ENCODE results near the gene ADAMTSL2. TPM values are rescaled to one million over a fixed set of nuclear protein-coding genes. Genes with fewer than 3 reads are reported as not detected.

The ADAMTSL2 gene
- total and polyA plus RNA-seq, 2 of the 13 experiments (the other 11 are each of a cell fraction or from before 2014, with no cell fraction given) = 1.9 to 3.8 TPM

GRCh38 chr9:133605856-133606707 is 71.6 kb downstream of the ADAMTSL2 start:
- no peak for FAIRE-seq
- no peak for DNase-seq (ENCODE audit: low spot score)
- H3K79me2 ChIP-seq (ENCODE audit: insufficient read depth, low read length) = no peaks in the 10 kb centered on the region
- 26% methylated on average over 8 of the region's 16 CpGs for WGBS (ENCODE audit: low lambda C conversion rate)
- CTCF ChIA-PET (ENCODE audit: low intra/inter-chr PET ratio, low total read pairs) = no interaction called here
- no TSS peak for BruUV-seq (replicated peaks)
- H3K36me3 ChIP-seq (replicated peaks in 1 of 2; ENCODE audit: control insufficient read depth in 1 of 2, insufficient read depth in 2 of 2, low read length in 2 of 2) = no peaks in the 10 kb centered on the region
- no peak for TF ChIP-seq MXD4 (CRISPR knock-in tag; IDR thresholded peaks at IDR 0.05)
- TF ChIP-seq ZNF180 (CRISPR knock-in tag; IDR thresholded peaks at IDR 0.05; ENCODE audit: borderline replicate concordance, low read depth) = no peak
- no peak for TF ChIP-seq GATAD2A (CRISPR knock-in tag; IDR thresholded peaks at IDR 0.05)
- no peak for TF ChIP-seq RARA (CRISPR knock-in tag; IDR thresholded peaks at IDR 0.05)
- TF ChIP-seq ZNF713 (CRISPR knock-in tag; IDR thresholded peaks at IDR 0.05) = no peak
- TF ChIP-seq ZIK1 (CRISPR knock-in tag; IDR thresholded peaks at IDR 0.05; ENCODE audit: borderline replicate concordance, low read depth) = no peak
- no peak for TF ChIP-seq ZSCAN25 (CRISPR knock-in tag; IDR thresholded peaks at IDR 0.05)
- no peak for TF ChIP-seq ZSCAN31 (CRISPR knock-in tag; IDR thresholded peaks at IDR 0.05; ENCODE audit: low read depth)
- no peak for TF ChIP-seq NR1H2 (CRISPR knock-in tag; IDR thresholded peaks at IDR 0.05; ENCODE audit: borderline replicate concordance, low read depth)
- no peak for TF ChIP-seq KLF6 (CRISPR knock-in tag; IDR thresholded peaks at IDR 0.05)
- no peak for TF ChIP-seq HOXA9 (CRISPR knock-in tag; IDR thresholded peaks at IDR 0.05; ENCODE audit: borderline replicate concordance)
- TF ChIP-seq ZFP36 (IDR thresholded peaks at IDR 0.05; ENCODE audit: borderline replicate concordance, low read depth, low read length, partially characterized antibody) = no peak
- H3K4me2 ChIP-seq (ENCODE audit: low read depth, low read length) = no peak overlapping the region
- peaks cover 14 to 62% of the 10 kb centered on the region in 2 experiments for H3K27me3 ChIP-seq (ENCODE audit: control insufficient read depth in 1 of 2, insufficient read depth in 2 of 2, low read length in 2 of 2)
- in situ Hi-C loops (cut with HindIII; ENCODE audit: extremely low pct_ligation_motif_present, low pct_unique_long_range_greater_than_20kb) = no loop called here
- H3K4me1 ChIP-seq (ENCODE audit: insufficient read depth, low read length) = no peaks in the 10 kb centered on the region
- H3K9me3 ChIP-seq (ENCODE audit: low read length) = no peaks in the 10 kb centered on the region
- no peak overlapping the region for H3K4me3 ChIP-seq (replicated peaks in 1 of 3; ENCODE audit: insufficient read depth in 1 of 3, low read depth in 2 of 3, low read length in 3 of 3)
- H4K20me1 ChIP-seq (ENCODE audit: insufficient read depth, low read length) = 0 out of 2 replicates have a peak, but pooled peaks cover 8% of the 10 kb centered on the region
- no peak overlapping the region for H3K27ac ChIP-seq (ENCODE audit: extremely low read length, insufficient read depth, low read length)
- POLR2A ChIA-PET = no interaction called here
- H2AFZ ChIP-seq (ENCODE audit: low read length) = no peak overlapping the region
- ATAC-seq = no peak
- intact Hi-C loops (cut with micrococcal nuclease; ENCODE audit: unreplicated experiment) = no loop called here
- H3K9ac ChIP-seq (ENCODE audit: insufficient read depth, low read depth, low read length) = no peak overlapping the region
